ENCODE measurements around the gene TSPAN18.

Gene TSPAN18

GRCh38 chr11:44980533-44981427 lies 254.0 kb downstream of the TSPAN18 start:
- DNase-seq (ENCODE audit: low read depth), result no peak

All from activated gamma-delta T cell treated with anti-CD3 and anti-CD28 coated beads, Interleukin-2, amount 50 U/mL, for 16 hours (primary cell).